HCT116 (cell line): ENCODE results near the gene AVPI1.

Experiments used
- CTCF ChIP-seq, 3 experiments: fragments of 200-600 bp in 1 of 3; sonication (generic) in 1 of 3; IDR thresholded peaks in 2 of 3; conservative IDR thresholded peaks in 1 of 3; 2 replicates each; pipeline ENCODE4 v1.5.1; 2012 to 2017; ENCODE audit warnings: low read depth in 2 of 3, low read length in 2 of 3, antibody characterized with exemption in 1 of 3, borderline replicate concordance in 1 of 3, control low read depth in 1 of 3, mild to moderate bottlenecking in 1 of 3, mixed read lengths in 1 of 3, mixed run types in 1 of 3, moderate library complexity in 1 of 3; ENCODE audit not compliant: insufficient read depth in 1 of 3
- POLR2A ChIP-seq: IDR thresholded peaks from 2 replicates; pipeline ENCODE4 v1.7.0; 2011; ENCODE audit warnings: borderline replicate concordance; ENCODE audit not compliant: insufficient read depth, insufficient read length; ENCODE audit errors: extremely low read depth
- SP1 ChIP-seq: IDR thresholded peaks from 2 replicates; pipeline ENCODE4 v1.6.1; 2012; ENCODE audit warnings: low read depth

- no peak for TF ChIP-seq CTCF (IDR thresholded peaks at IDR 0.05 in 2 of 3, conservative IDR thresholded peaks at IDR 0.05 in 1 of 3; ENCODE audit: borderline replicate concordance in 1 of 3, insufficient read depth in 1 of 3, low read depth in 2 of 3, low read length in 2 of 3)
- TF ChIP-seq POLR2A, result no peak
- TF ChIP-seq SP1, result no peak
Observed at GRCh38 chr10:97635577-97635976, 51.5 kb downstream of the AVPI1 start.
